Gastroesophageal sphincter (tissue), 4 donors: ENCODE data around the gene TAF11L4. TPM values are rescaled to one million over a fixed set of nuclear protein-coding genes. Genes with fewer than 3 reads are reported as not detected.
"Not testable (repeated sequence)": the region's sequence is repeated elsewhere in the genome, so short reads cannot be mapped to it uniquely, and the experiment has no call there.

Experiments
- ATAC-seq: fragments of 150-250 bp; one replicate; pipeline ENCODE4 v1.9.1; 2016; ENCODE audit warnings: mild to moderate bottlenecking, moderate library complexity
- H3K27ac ChIP-seq, 4 donors: fragments of 200-600 bp; sonication (generic) in 3 of 4; 1 replicate in 3 of 4; 2 replicates in 1 of 4; pipeline ENCODE4 v1.5.1; 2016 to 2019
- H3K27me3 ChIP-seq: fragments of 200-600 bp; sonication (generic); one replicate; pipeline ENCODE4 v1.5.1; 2019
- H3K36me3 ChIP-seq, 2 donors: fragments of 200-600 bp; sonication (generic); one replicate each; pipeline ENCODE4 v1.5.1; 2019; ENCODE audit warnings: control low read depth in 1 of 2
- H3K4me1 ChIP-seq, 3 donors: fragments of 200-600 bp; sonication (generic); 1 replicate in 2 of 3; 2 replicates in 1 of 3; pipeline ENCODE4 v1.5.1; 2016 to 2019; ENCODE audit warnings: control low read depth in 2 of 3
- H3K4me3 ChIP-seq, 2 donors: fragments of 200-600 bp; sonication (generic); one replicate each; pipeline ENCODE4 v1.5.1; 2019; ENCODE audit warnings: mild to moderate bottlenecking in 1 of 2, moderate library complexity in 1 of 2
- H3K9me3 ChIP-seq, 3 donors: fragments of 200-600 bp; sonication (generic); one replicate each; pipeline ENCODE4 v1.5.1; 2017 to 2019; ENCODE audit warnings: control low read depth in 2 of 3
- CTCF ChIP-seq, 4 experiments: fragments of 200-600 bp in 2 of 4; fragments of 450-650 bp in 2 of 4; sonication (generic) in 1 of 4; IDR thresholded peaks; one replicate each; pipeline ENCODE4 v1.5.1; 2017 to 2019; ENCODE audit warnings: antibody characterized with exemption in 4 of 4, mild to moderate bottlenecking in 2 of 4, moderate library complexity in 2 of 4
- EP300 ChIP-seq: sonication (generic); formaldehyde crosslinking; IDR thresholded peaks from one replicate; pipeline ENCODE4 v1.6.1; 2017; ENCODE audit warnings: antibody characterized with exemption, mild to moderate bottlenecking
- POLR2A ChIP-seq, 2 donors: fragments of 450-650 bp; IDR thresholded peaks; one replicate each; pipeline ENCODE4 v1.6.1; 2017; ENCODE audit warnings: antibody characterized with exemption in 2 of 2, mild to moderate bottlenecking in 2 of 2, moderate library complexity in 1 of 2
- POLR2AphosphoS5 ChIP-seq: sonication (generic); formaldehyde crosslinking; IDR thresholded peaks from one replicate; pipeline ENCODE4 v1.6.1; 2017; ENCODE audit warnings: antibody characterized with exemption
- WGBS, 2 donors: methylation state at CpG; one replicate each; pipeline ENCODE4 v1.1.5; 2018; ENCODE audit warnings: low coverage in 1 of 2; 5-methylcytosine and 5-hydroxymethylcytosine counted together
- total RNA-seq, 4 donors: library from RNA; depleted of rRNA; stranded (reverse); fragments of >200 nt; gene quantifications; one replicate each; pipeline ENCODE4 v1.1.0, GENCODE V29; 2016

Gene TAF11L4
- total RNA-seq, 4 donors from 2014 or later, result not detected

- Histone ChIP-seq H3K36me3 (no peaks in the 10 kb centered on the region), H3K4me3 (no peak overlapping the region), H3K4me1 (no peaks in the 10 kb centered on the region), H3K27ac (no peak overlapping the region), H3K9me3 (no peaks in the 10 kb centered on the region), H3K27me3 (no peaks in the 10 kb centered on the region)
- 100% methylated on average over 1 of the region's 1 CpG for WGBS, 2 donors
- TF ChIP-seq POLR2A (IDR thresholded peaks at IDR 0.05) (no peak), POLR2AphosphoS5 (no peak), CTCF (IDR thresholded peaks at IDR 0.05) (no peak), EP300 (no peak)
- ATAC-seq, result no peak
These were observed 34.5 kb upstream of the TAF11L4 start for GRCh38 chr5:17487174-17487512.

GRCh38 chr5:17491257-17491656 lies 30.3 kb upstream of the TAF11L4 start:
- H3K36me3 ChIP-seq, H3K4me1 ChIP-seq, H3K4me3 ChIP-seq, H3K27ac ChIP-seq, ATAC-seq, H3K27me3 ChIP-seq, H3K9me3 ChIP-seq: not testable (repeated sequence)
- WGBS, 2 donors, result 96 to 100% methylated on average over 7 to 10 of the region's 23 CpGs

GRCh38 chr5:17492770-17493169 lies 28.8 kb upstream of the TAF11L4 start:
- 83 to 96% methylated on average over 3 of the region's 3 CpGs for WGBS, 2 donors
- Histone ChIP-seq H3K27ac (no peak overlapping the region), H3K9me3 (no peaks in the 10 kb centered on the region), H3K27me3 (no peaks in the 10 kb centered on the region), H3K4me3 (no peak overlapping the region), H3K36me3 (no peaks in the 10 kb centered on the region), H3K4me1 (no peaks in the 10 kb centered on the region)
- TF ChIP-seq EP300 (no peak), CTCF (IDR thresholded peaks at IDR 0.05) (no peak), POLR2A (IDR thresholded peaks at IDR 0.05) (no peak)
- no peak for ATAC-seq

GRCh38 chr5:17497446-17497845 lies 24.2 kb upstream of the TAF11L4 start:
- TF ChIP-seq CTCF (IDR thresholded peaks at IDR 0.05) (no peak), POLR2AphosphoS5 (no peak), EP300 (no peak), POLR2A (IDR thresholded peaks at IDR 0.05) (no peak)
- 33% methylated on average over 1 of the region's 4 CpGs; no CpG with 5 or more reads in 1 of the 2 donors for WGBS, 2 donors
- H3K36me3 ChIP-seq, result no peaks in the 10 kb centered on the region

GRCh38 chr5:17497931-17498330 lies 23.7 kb upstream of the TAF11L4 start, which contains the start of gene TAF11L2:
TAF11L2 (plus strand) TSS chr5:17498231.
- not testable (repeated sequence) for H3K4me3 ChIP-seq, H3K9me3 ChIP-seq, ATAC-seq, H3K27me3 ChIP-seq, H3K4me1 ChIP-seq, H3K27ac ChIP-seq, H3K36me3 ChIP-seq
- WGBS, 2 donors, result 77 to 88% methylated on average over 3 to 8 of the region's 8 CpGs

More at GRCh38 chr5:17497446-17497845, 24.2 kb upstream of the TAF11L4 start:
- Histone ChIP-seq H3K27ac (no peak overlapping the region), H3K4me3 (no peak overlapping the region), H3K27me3 (no peaks in the 10 kb centered on the region), H3K4me1 (no peaks in the 10 kb centered on the region), H3K9me3 (no peaks in the 10 kb centered on the region)
- ATAC-seq, result no peak

GRCh38 chr5:17511775-17512325 lies 9.8 kb upstream of the TAF11L4 start:
- WGBS, 2 donors, result 84 to 91% methylated on average over 4 to 9 of the region's 17 CpGs
- TF ChIP-seq CTCF (IDR thresholded peaks at IDR 0.05) (no peak), POLR2A (IDR thresholded peaks at IDR 0.05) (no peak)

GRCh38 chr5:17517526-17517925 lies 4.1 kb upstream of the TAF11L4 start:
- not testable (repeated sequence) for ATAC-seq, H3K9me3 ChIP-seq, H3K4me3 ChIP-seq, H3K36me3 ChIP-seq, H3K27ac ChIP-seq, H3K4me1 ChIP-seq, H3K27me3 ChIP-seq
- WGBS, 2 donors, result 60 to 92% methylated on average over 2 to 4 of the region's 12 CpGs

More at GRCh38 chr5:17511775-17512325, 9.8 kb upstream of the TAF11L4 start:
- Histone ChIP-seq H3K27ac (no peak overlapping the region), H3K27me3 (no peaks in the 10 kb centered on the region), H3K4me1 (no peaks in the 10 kb centered on the region), H3K4me3 (no peak overlapping the region), H3K36me3 (no peaks in the 10 kb centered on the region), H3K9me3 (no peaks in the 10 kb centered on the region)
- ATAC-seq, result no peak

- not testable (repeated sequence) for H3K36me3 ChIP-seq, H3K9me3 ChIP-seq, H3K4me3 ChIP-seq, H3K27ac ChIP-seq, H3K27me3 ChIP-seq, H3K4me1 ChIP-seq, ATAC-seq
- no CpG with 5 or more reads among the region's 15 CpGs for WGBS, 2 donors
These were observed 3.5 kb upstream of the TAF11L4 start, which contains the start of gene TAF11L3 for GRCh38 chr5:17518067-17518466. TAF11L3 (plus strand) TSS chr5:17518367.

GRCh38 chr5:17519508-17519907 lies 2.1 kb upstream of the TAF11L4 start:
- H3K9me3 ChIP-seq, H3K4me1 ChIP-seq, ATAC-seq, H3K27me3 ChIP-seq, H3K27ac ChIP-seq, H3K36me3 ChIP-seq, H3K4me3 ChIP-seq: not testable (repeated sequence)
- WGBS, 2 donors, result 94% methylated on average over 8 to 9 of the region's 14 CpGs
